ENCODE data around the gene WNK2.

GRCh38 chr9:93325307-93326035 is 141.5 kb downstream of the WNK2 start:
- TF ChIP-seq CTCF (IDR thresholded peaks at IDR 0.05) (no peak), POLR2A (IDR thresholded peaks at IDR 0.05) (no peak)
